H1 (cell line): Measurements from ENCODE around the gene ASCL5. TPM values are rescaled to one million over a fixed set of nuclear protein-coding genes. Genes with fewer than 3 reads are reported as not detected.

Experiments
- CTCF ChIA-PET: fragments of 300-600 bp; sonication (Branson Sonifier 250); formaldehyde crosslinking; loops from one replicate; lab custom pipeline; 2021; ENCODE audit not compliant: partially characterized antibody; lab: Charles Lee
- POLR2A ChIA-PET: fragments of 300-600 bp; sonication (Branson Sonifier 250); formaldehyde crosslinking; loops from one replicate; lab custom pipeline; 2021; ENCODE audit warnings: inconsistent platforms; ENCODE audit not compliant: partially characterized antibody; lab: Charles Lee
- DNase-seq, 2 experiments: peaks; one replicate each; pipeline versions ENCODE4 v3.0.0 to v3.0.0-alpha.2; 2010 to 2022; ENCODE audit warnings: low spot score in 2 of 2, low read depth in 1 of 2, mixed read lengths in 1 of 2
- FAIRE-seq: peaks from 2 replicates; lab custom pipeline; 2011; peaks lifted over from hg19 to GRCh38; lab: Jason Lieb, UNC
- H2AFZ ChIP-seq: 2 replicates; pipeline ENCODE4 v1.8.1; 2012; ENCODE audit warnings: low read length, inconsistent platforms
- H2AK5ac ChIP-seq: 2 replicates; pipeline ENCODE4 v1.6.1; 2013; ENCODE audit warnings: low read depth, low read length
- H2BK120ac ChIP-seq: replicated peaks from 2 replicates; pipeline ENCODE3; 2013; ENCODE audit warnings: low read depth, low read length, inconsistent platforms
- H2BK12ac ChIP-seq: 2 replicates; pipeline ENCODE4 v1.6.1; 2013; ENCODE audit warnings: low read depth, low read length
- H2BK15ac ChIP-seq: 2 replicates; pipeline ENCODE4 v1.6.1; 2013; ENCODE audit warnings: low read length
- H2BK20ac ChIP-seq: 2 replicates; pipeline ENCODE4 v1.6.1; 2013; ENCODE audit warnings: low read length
- H2BK5ac ChIP-seq: 2 replicates; pipeline ENCODE4 v1.6.1; 2013; ENCODE audit warnings: low read depth, low read length
- H3K14ac ChIP-seq: 2 replicates; pipeline ENCODE4 v1.6.1; 2013; ENCODE audit warnings: inconsistent platforms; ENCODE audit not compliant: insufficient read length
- H3K18ac ChIP-seq: 2 replicates; pipeline ENCODE4 v1.6.1; 2013; ENCODE audit warnings: low read length; ENCODE audit errors: extremely low read depth
- H3K23ac ChIP-seq: 2 replicates; pipeline ENCODE4 v1.6.1; 2013; ENCODE audit warnings: inconsistent platforms; ENCODE audit not compliant: insufficient read length
- H3K23me2 ChIP-seq: 2 replicates; pipeline ENCODE4 v1.6.1; 2013; ENCODE audit warnings: low read depth, low read length
- H3K27ac ChIP-seq: 2 replicates; pipeline ENCODE4 v1.6.1; 2011; ENCODE audit warnings: low read depth, low read length, inconsistent platforms
- H3K27me3 ChIP-seq, 4 experiments: replicated peaks in 1 of 4; 1 replicate in 1 of 4; 2 replicates in 3 of 4; pipeline versions ENCODE4 v1.6.1 to v1.8.1; 2011 to 2013; ENCODE audit warnings: low read length in 3 of 4, mild to moderate bottlenecking in 3 of 4, inconsistent platforms in 2 of 4, mixed read lengths in 2 of 4, moderate library complexity in 1 of 4; ENCODE audit not compliant: control insufficient read depth in 3 of 4, insufficient read depth in 3 of 4; ENCODE audit errors: extremely low read depth in 1 of 4
- H3K36me3 ChIP-seq, 4 experiments: 2 replicates each; pipeline versions ENCODE4 v1.6.1 to v1.8.1; 2011 to 2013; ENCODE audit warnings: mild to moderate bottlenecking in 4 of 4, low read length in 3 of 4, moderate library complexity in 2 of 4, control low read depth in 1 of 4, inconsistent platforms in 1 of 4; ENCODE audit not compliant: insufficient read depth in 4 of 4, control insufficient read depth in 2 of 4
- H3K4ac ChIP-seq: replicated peaks from 2 replicates; pipeline ENCODE3; 2013; ENCODE audit warnings: low read length, low read depth, mixed read lengths, inconsistent platforms; ENCODE audit not compliant: insufficient read length
- H3K4me1 ChIP-seq, 4 experiments: replicated peaks in 1 of 4; 1 replicate in 1 of 4; 2 replicates in 3 of 4; pipeline versions ENCODE4 v1.6.1 to v1.8.1; 2011 to 2013; ENCODE audit warnings: low read length in 3 of 4, inconsistent platforms in 2 of 4, mixed read lengths in 1 of 4; ENCODE audit not compliant: insufficient read depth in 4 of 4, control insufficient read depth in 3 of 4
- H3K4me2 ChIP-seq, 2 experiments: 2 replicates each; pipeline versions ENCODE4 v1.6.1 to v1.8.1; 2011 to 2013; ENCODE audit warnings: low read depth in 2 of 2, low read length in 2 of 2, control low read depth in 1 of 2, inconsistent platforms in 1 of 2, mild to moderate bottlenecking in 1 of 2; ENCODE audit not compliant: insufficient read depth in 1 of 2
- H3K4me3 ChIP-seq, 4 experiments: fragments of 200-600, 300-600 bp in 1 of 4; sonication (generic), shearing (Covaris generic), sonication (Bioruptor Twin) in 1 of 4; 2 replicates each; pipeline versions ENCODE4 v1.5.1 to v1.8.1; 2011 to 2016; ENCODE audit warnings: low read length in 4 of 4, low read depth in 3 of 4, control low read depth in 2 of 4, inconsistent platforms in 2 of 4, mild to moderate bottlenecking in 2 of 4, mixed read lengths in 1 of 4, moderate library complexity in 1 of 4; ENCODE audit not compliant: insufficient read depth in 2 of 4; ENCODE audit errors: extremely low read depth in 1 of 4
- H3K56ac ChIP-seq: replicated peaks from 2 replicates; pipeline ENCODE3; 2013; ENCODE audit warnings: low read depth, mild to moderate bottlenecking, mixed read lengths, low read length, inconsistent platforms; ENCODE audit not compliant: insufficient read length
- H3K79me1 ChIP-seq: 2 replicates; pipeline ENCODE4 v1.6.1; 2013; ENCODE audit warnings: low read depth, low read length, control low read depth
- H3K79me2 ChIP-seq, 2 experiments: 2 replicates each; pipeline versions ENCODE4 v1.6.1 to v1.8.1; 2012 to 2013; ENCODE audit warnings: low read length in 2 of 2, mild to moderate bottlenecking in 2 of 2, inconsistent platforms in 1 of 2; ENCODE audit not compliant: insufficient read depth in 2 of 2, control insufficient read depth in 1 of 2
- H3K9ac ChIP-seq, 4 experiments: replicated peaks in 1 of 4; 1 replicate in 1 of 4; 2 replicates in 3 of 4; pipeline versions ENCODE4 v1.6.1 to v1.8.1; 2011 to 2013; ENCODE audit warnings: low read depth in 3 of 4, low read length in 3 of 4, control low read depth in 2 of 4, mild to moderate bottlenecking in 2 of 4, moderate library complexity in 2 of 4, inconsistent platforms in 1 of 4; ENCODE audit errors: extremely low read depth in 1 of 4
- H3K9me3 ChIP-seq, 2 experiments: 2 replicates each; pipeline versions ENCODE4 v1.6.1 to v1.8.1; 2012 to 2013; ENCODE audit warnings: mild to moderate bottlenecking in 2 of 2, moderate library complexity in 2 of 2, control low read depth in 1 of 2, inconsistent platforms in 1 of 2, low read depth in 1 of 2, low read length in 1 of 2, mixed read lengths in 1 of 2; ENCODE audit not compliant: insufficient read depth in 2 of 2
- H4K20me1 ChIP-seq, 2 experiments: replicated peaks in 1 of 2; 2 replicates each; pipeline versions ENCODE3 to v1.8.1; 2011 to 2013; ENCODE audit warnings: inconsistent platforms in 2 of 2, low read length in 2 of 2, mild to moderate bottlenecking in 1 of 2; ENCODE audit not compliant: insufficient read depth in 2 of 2, control insufficient read depth in 1 of 2
- H4K5ac ChIP-seq: 2 replicates; pipeline ENCODE4 v1.6.1; 2013; ENCODE audit warnings: low read length, low read depth, mixed read lengths, inconsistent platforms; ENCODE audit not compliant: insufficient read length
- H4K8ac ChIP-seq: 2 replicates; pipeline ENCODE4 v1.8.0; 2013; ENCODE audit warnings: mild to moderate bottlenecking, moderate library complexity, low read length, inconsistent platforms; ENCODE audit not compliant: insufficient read depth; ENCODE audit errors: extremely low read depth
- H4K91ac ChIP-seq: replicated peaks from 2 replicates; pipeline ENCODE3; 2013; ENCODE audit warnings: low read length, mixed read lengths, inconsistent platforms; ENCODE audit not compliant: insufficient read length
- CBX8 ChIP-seq: fragments of 300-800, 300-1000 bp; sonication (generic); IDR thresholded peaks from 2 replicates; pipeline ENCODE4 v1.7.1; 2016; ENCODE audit warnings: low read depth, low read length, borderline replicate concordance
- E2F6 ChIP-seq: IDR thresholded peaks from 2 replicates; pipeline ENCODE4 v1.6.1; 2012; ENCODE audit warnings: inconsistent platforms
- KDM1A ChIP-seq: fragments of 200-600, 300-600 bp; sonication (generic); IDR thresholded peaks from 2 replicates; pipeline ENCODE4 v1.7.1; 2016; ENCODE audit warnings: mild to moderate bottlenecking, low read length, borderline replicate concordance
- MAFK ChIP-seq: IDR thresholded peaks from 2 replicates; pipeline ENCODE4 v1.6.1; 2012; ENCODE audit warnings: low read depth, mild to moderate bottlenecking, improper control_type of control experiment, low read length
- POLR2AphosphoS5 ChIP-seq: IDR thresholded peaks from 2 replicates; pipeline ENCODE4 v1.6.1; 2011; ENCODE audit warnings: low read depth, low read length
- RXRA ChIP-seq: IDR thresholded peaks from 2 replicates; pipeline ENCODE4 v1.6.1; 2011; ENCODE audit warnings: low read depth, mild to moderate bottlenecking, low read length, moderate library complexity; ENCODE audit not compliant: insufficient read depth
- SIN3A ChIP-seq, 2 experiments: IDR thresholded peaks in 1 of 2; conservative IDR thresholded peaks in 1 of 2; 2 replicates each; pipeline ENCODE4 v1.6.1; 2011 to 2012; ENCODE audit warnings: low read length in 2 of 2, improper control_type of control experiment in 1 of 2, low read depth in 1 of 2, mild to moderate bottlenecking in 1 of 2
- SIRT6 ChIP-seq: IDR thresholded peaks from one replicate; pipeline ENCODE4 v1.7.1; 2012; ENCODE audit warnings: low read length, inconsistent platforms
- SIX5 ChIP-seq: IDR thresholded peaks from 2 replicates; pipeline ENCODE4 v1.6.1; 2011; ENCODE audit warnings: mild to moderate bottlenecking, low read depth, low read length
- TBP ChIP-seq: IDR thresholded peaks from 2 replicates; pipeline ENCODE4 v1.6.1; 2011; ENCODE audit warnings: low read depth, low read length, improper control_type of control experiment
- WGBS, 2 experiments: shearing (Covaris generic) in 1 of 2; methylation state at CpG; one replicate each; pipeline versions ENCODE4 v1.1.6 to v1.1.7; 2013 to 2015; ENCODE audit warnings: low lambda C conversion rate in 2 of 2, mixed read lengths in 2 of 2, inconsistent platforms in 1 of 2, low coverage in 1 of 2, missing lambda C conversion rate in 1 of 2; ENCODE audit not compliant: insufficient replicate concordance in 2 of 2, insufficient coverage in 1 of 2, insufficient read length in 1 of 2; ENCODE audit errors: extremely low coverage in 1 of 2, missing lambda C conversion rate in 1 of 2; 5-methylcytosine and 5-hydroxymethylcytosine counted together
- polyA plus RNA-seq, 7 experiments: library from polyadenylated mRNA; depleted of rRNA in 3 of 7; stranded (reverse) in 5 of 7; unstranded in 2 of 7; fragments of >200 nt in 5 of 7; fragments of 200-250 nt in 2 of 7; gene quantifications; 1 replicate in 5 of 7; 2 replicates in 1 of 7; 4 replicates in 1 of 7; pipeline versions ENCODE4 v1.2.1 to v1.2.3, GENCODE V29; 2011 to 2013; ENCODE audit warnings: missing spikeins in 2 of 7, mixed read lengths in 2 of 7
- total RNA-seq: library from RNA; stranded (reverse); fragmentation: NEBNext Ultra II Directional; extraction: Animal tissue kit (Norgen Biotek cat#: 25700); gene quantifications from 2 replicates; pipeline ENCODE4 v1.2.1, GENCODE V29; 2021

ASCL5 gene
- total and polyA plus RNA-seq, 2 of the 8 experiments (the other 6 are each of a cell fraction or from before 2014, with no cell fraction given), result 0.29 to 0.41 TPM

- CTCF ChIA-PET, result interaction anchor here (1.1 to 3.6 kb wide), 11 partner anchors 9 to 104 kb away, joined by 3 to 25 read pairs (median 5); no protein-coding TSS in a partner anchor
- DNase-seq (no peak), FAIRE-seq (no peak)
- no peak overlapping the region for H2BK12ac ChIP-seq
- H3K27me3 ChIP-seq, result no peaks in the 10 kb centered on the region
- H3K23me2 ChIP-seq, result no peaks in the 10 kb centered on the region
- no peak overlapping the region for H3K9ac ChIP-seq
- POLR2A ChIA-PET, result interaction anchor here (1.3 to 1.4 kb wide), 2 partner anchors 9 to 24 kb away, joined by 3 read pairs; no protein-coding TSS in a partner anchor
- no peak overlapping the region for H4K8ac ChIP-seq
- TF ChIP-seq RXRA (no peak), CBX8 (no peak), SIX5 (no peak), TBP (no peak), MAFK (no peak), POLR2AphosphoS5 (no peak), SIN3A (conservative IDR thresholded peaks at IDR 0.05 in 1 of 2, IDR thresholded peaks at IDR 0.05 in 1 of 2; ENCODE audit: low read depth in 1 of 2, low read length in 2 of 2) (no peak), KDM1A (no peak), E2F6 (no peak), SIRT6 (no peak)
- H3K4me2 ChIP-seq, result no peak overlapping the region
- H4K20me1 ChIP-seq, result no peaks in the 10 kb centered on the region
- no peaks in the 10 kb centered on the region for H3K9me3 ChIP-seq
- no peak overlapping the region for H3K4ac ChIP-seq
- no peak overlapping the region for H2BK5ac ChIP-seq
- H3K18ac ChIP-seq, result no peak overlapping the region
- H3K27ac ChIP-seq, result no peak overlapping the region
- no peak overlapping the region for H2BK120ac ChIP-seq
- H3K23ac ChIP-seq, result no peak overlapping the region
- no peak overlapping the region for H3K56ac ChIP-seq
- H3K79me2 ChIP-seq, result no peaks in the 10 kb centered on the region
- H2BK20ac ChIP-seq, result no peak overlapping the region
- no peak overlapping the region for H4K91ac ChIP-seq
- no peaks in the 10 kb centered on the region for H3K79me1 ChIP-seq
- no peak overlapping the region for H2BK15ac ChIP-seq
- no peak overlapping the region for H2AK5ac ChIP-seq
- no peak overlapping the region for H4K5ac ChIP-seq
- H3K36me3 ChIP-seq, result no peaks in the 10 kb centered on the region
- H2AFZ ChIP-seq, result no peak overlapping the region
- no peaks in the 10 kb centered on the region for H3K4me1 ChIP-seq
- WGBS, 2 experiments, result 92% methylated on average over 6 of the region's 7 CpGs; no CpG with 5 or more reads in 1 of the 2 experiments
- H3K14ac ChIP-seq, result no peak overlapping the region
- H3K4me3 ChIP-seq, result no peak overlapping the region
Measured at GRCh38 chr1:201076092-201076491, 50.9 kb downstream of the ASCL5 start.
